Measurements from ENCODE around the gene TOP3A. TPM values are rescaled to one million over a fixed set of nuclear protein-coding genes. Genes with fewer than 3 reads are reported as not detected.

TOP3A gene
- total RNA-seq, 1 donor: 33.0 TPM

DNA sequence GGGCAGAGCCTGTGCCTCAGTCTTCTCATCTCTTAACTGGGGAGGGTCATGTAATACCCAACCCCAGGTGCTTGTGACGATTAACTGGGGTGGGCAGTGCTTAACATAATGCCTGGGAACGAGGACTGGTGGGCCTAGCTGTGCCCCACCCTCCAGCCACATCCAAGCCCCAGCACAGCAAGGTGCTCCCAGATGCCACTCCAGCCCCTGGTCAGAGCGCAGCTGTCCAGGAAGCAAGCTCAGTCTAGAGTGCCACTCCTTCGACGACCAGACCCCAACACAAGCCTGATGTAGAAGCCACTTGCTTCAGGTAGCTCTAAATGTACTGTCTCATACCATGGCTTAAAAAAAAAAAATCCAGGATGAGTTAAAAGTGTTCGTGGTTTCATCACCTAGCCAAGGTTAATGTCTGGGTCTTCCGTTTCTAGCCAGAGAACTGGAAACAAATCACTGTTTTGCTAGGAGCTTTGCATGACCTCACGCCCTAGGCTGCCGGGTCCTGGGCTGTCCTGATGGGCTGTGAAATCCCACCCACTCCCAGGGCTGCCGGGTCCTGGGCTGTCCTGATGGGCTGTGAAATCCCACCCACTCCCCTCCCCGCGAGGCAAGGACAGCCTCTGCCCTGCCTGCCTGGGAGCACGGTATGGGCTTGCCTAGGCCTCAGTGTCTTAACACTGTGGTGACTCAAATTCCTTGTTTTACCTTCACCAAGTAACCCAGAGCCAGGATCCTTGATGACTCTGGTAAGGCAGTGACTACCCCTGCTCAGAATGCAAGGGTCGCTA is 46.7 kb downstream of the TOP3A start:
- no peaks in the 10 kb centered on the region for H3K9me3 ChIP-seq (ENCODE audit: low read depth, low read length)
- no peak overlapping the region for H3K4me3 ChIP-seq (ENCODE audit: low read length)
- H3K27me3 ChIP-seq (ENCODE audit: insufficient read depth, low read length): no peaks in the 10 kb centered on the region

DNA sequence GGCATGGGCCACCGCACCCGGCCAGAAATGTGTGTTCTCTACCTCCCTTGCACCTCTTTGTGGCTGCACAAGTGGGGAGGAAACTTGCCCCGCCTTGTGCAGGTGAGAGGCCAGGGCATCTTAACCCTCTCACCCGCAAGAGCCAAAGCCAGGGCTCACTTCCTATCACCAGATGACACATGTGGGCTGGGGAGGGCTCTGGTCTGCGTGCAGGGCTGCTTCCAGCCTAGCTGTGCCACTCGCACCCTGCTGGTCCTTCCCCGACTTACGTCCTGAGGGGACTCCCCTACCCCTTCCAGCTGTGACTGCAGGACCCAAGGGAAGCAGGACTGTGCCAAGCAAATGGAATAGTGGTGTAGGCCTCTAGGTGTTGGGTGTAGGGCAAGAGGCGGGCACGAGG is 47.4 kb downstream of the TOP3A start:
- no peaks in the 10 kb centered on the region for H3K4me1 ChIP-seq (ENCODE audit: insufficient read depth, low read length)
- H3K27me3 ChIP-seq (ENCODE audit: insufficient read depth, low read length): no peaks in the 10 kb centered on the region
- H3K4me3 ChIP-seq (ENCODE audit: low read length): no peak overlapping the region
- no peaks in the 10 kb centered on the region for H3K9me3 ChIP-seq (ENCODE audit: low read depth, low read length)

More for the DNA sequence above, 46.7 kb downstream of the TOP3A start:
- no peaks in the 10 kb centered on the region for H3K4me1 ChIP-seq (ENCODE audit: insufficient read depth, low read length)

DNA sequence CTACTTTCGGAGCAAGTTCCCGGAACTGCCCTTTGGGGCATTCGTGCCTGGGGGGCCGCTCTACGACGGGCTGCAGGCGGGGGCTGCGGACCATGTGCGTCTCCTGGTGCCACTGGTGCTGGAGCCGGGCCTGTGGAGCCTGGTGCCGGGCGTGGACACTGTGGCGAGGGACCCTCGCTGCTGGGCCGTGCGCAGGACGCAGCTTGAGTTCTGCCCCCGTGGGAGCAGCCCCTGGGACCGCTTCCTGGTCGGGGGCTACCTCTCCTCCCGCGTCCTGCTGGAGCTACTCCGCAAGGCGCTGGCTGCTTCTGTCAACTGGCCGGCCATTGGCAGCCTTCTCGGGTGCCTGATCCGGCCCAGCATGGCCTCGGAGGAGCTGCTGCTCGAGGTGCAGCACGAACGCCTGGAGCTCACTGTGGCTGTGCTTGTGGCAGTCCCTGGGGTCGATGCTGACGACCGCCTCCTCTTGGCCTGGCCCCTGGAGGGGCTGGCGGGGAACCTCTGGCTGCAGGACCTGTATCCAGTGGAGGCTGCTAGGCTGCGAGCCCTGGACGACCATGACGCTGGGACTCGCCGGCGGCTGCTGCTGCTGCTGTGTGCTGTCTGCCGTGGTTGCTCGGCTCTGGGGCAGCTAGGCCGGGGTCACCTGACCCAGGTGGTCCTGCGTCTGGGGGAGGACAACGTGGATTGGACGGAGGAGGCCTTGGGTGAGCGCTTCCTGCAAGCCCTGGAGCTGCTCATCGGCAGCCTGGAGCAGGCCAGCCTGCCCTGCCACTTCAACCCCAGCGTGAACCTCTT is 50.7 kb downstream of the TOP3A start:
- Histone ChIP-seq H3K9me3 (ENCODE audit: low read depth, low read length) (no peaks in the 10 kb centered on the region), H3K4me1 (ENCODE audit: insufficient read depth, low read length) (peaks cover 24% of the 10 kb centered on the region), H3K4me3 (ENCODE audit: low read length) (no peak overlapping the region), H3K27me3 (ENCODE audit: insufficient read depth, low read length) (no peaks in the 10 kb centered on the region)

DNA sequence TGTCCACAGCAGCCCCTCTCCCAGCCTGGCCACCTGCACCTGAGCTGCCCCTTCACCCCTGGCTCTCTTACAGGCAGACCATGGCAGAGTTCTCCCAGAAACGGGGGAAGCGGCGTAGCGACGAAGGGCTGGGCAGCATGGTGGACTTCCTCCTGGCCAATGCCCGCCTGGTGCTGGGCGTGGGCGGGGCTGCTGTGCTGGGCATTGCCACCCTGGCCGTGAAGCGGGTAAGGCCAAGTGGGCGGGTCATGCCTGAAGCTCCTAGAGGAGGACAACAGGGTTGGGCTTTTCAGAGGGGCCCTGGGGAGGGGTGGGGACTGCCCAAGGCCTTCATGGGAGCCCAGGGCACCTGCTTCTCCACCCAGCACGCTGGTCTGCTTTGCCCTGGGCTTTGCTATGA is 52.2 kb downstream of the TOP3A start:
- H3K4me1 ChIP-seq (ENCODE audit: insufficient read depth, low read length): peaks cover 33% of the 10 kb centered on the region
- H3K4me3 ChIP-seq (ENCODE audit: low read length): no peak overlapping the region
- no peaks in the 10 kb centered on the region for H3K9me3 ChIP-seq (ENCODE audit: low read depth, low read length)
- no peaks in the 10 kb centered on the region for H3K27me3 ChIP-seq (ENCODE audit: insufficient read depth, low read length)

DNA sequence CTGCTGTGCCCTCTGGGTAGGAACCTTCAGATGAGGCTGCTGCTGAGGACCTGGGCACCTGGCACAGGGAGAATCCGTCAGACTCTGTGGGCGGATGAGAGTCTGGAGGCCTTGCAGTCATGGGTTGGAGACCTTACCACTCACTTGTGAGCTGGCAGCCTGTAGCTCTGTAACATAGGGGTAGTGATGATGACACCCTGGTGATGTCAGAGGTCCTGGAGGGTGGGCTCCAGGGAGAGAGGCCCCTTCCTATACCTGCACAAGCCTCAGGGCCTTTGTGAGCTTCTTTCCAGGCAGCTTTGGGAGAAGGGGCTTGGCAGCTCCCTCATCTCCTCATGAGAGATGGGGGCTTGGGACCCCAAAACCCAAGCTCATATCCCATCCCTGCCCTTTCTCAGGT is 52.7 kb downstream of the TOP3A start:
- Histone ChIP-seq H3K4me1 (ENCODE audit: insufficient read depth, low read length) (peaks cover 38% of the 10 kb centered on the region), H3K9me3 (ENCODE audit: low read depth, low read length) (no peaks in the 10 kb centered on the region), H3K4me3 (ENCODE audit: low read length) (no peak overlapping the region), H3K27me3 (ENCODE audit: insufficient read depth, low read length) (no peaks in the 10 kb centered on the region)

DNA sequence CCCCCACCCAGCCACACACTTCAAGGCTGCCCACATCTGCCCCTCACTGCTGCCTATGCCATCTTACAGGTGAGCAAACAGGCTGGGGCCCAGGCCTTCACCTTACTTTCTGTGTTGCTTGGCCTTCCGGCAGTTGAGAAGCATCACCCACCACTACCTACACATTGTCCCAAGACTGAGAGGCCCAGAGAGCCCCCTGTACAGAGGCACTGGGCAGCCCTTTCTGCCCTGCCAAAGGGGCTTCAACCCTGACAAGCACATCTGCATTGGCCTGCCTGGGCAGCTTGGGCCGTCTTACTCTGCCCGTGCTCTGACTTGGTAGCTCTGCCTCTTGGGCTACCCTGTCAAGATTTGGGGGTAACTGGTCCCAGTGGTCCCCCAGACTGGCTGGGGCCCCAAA is 53.1 kb downstream of the TOP3A start:
- Histone ChIP-seq H3K27me3 (ENCODE audit: insufficient read depth, low read length) (no peaks in the 10 kb centered on the region), H3K9me3 (ENCODE audit: low read depth, low read length) (no peaks in the 10 kb centered on the region), H3K4me1 (ENCODE audit: insufficient read depth, low read length) (peaks cover 42% of the 10 kb centered on the region), H3K4me3 (ENCODE audit: low read length) (no peak overlapping the region)

DNA sequence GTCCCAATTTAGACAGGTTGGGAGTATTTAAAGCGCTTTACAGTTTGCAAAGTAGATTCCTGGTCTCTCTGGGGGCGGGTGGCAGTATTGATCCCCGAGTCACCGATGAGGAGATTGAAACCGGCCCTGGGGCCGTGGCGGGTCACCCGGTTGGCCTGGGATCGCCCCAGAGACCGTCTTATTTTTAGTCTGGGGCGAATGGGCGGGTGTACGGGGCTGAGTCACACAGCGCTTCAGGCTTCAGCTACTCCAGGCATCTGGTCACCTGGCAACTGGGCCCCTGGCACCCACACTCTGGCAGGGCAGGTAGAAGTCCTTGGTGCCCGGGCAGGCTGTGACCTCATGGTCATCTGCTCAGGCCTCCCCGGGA is 53.7 kb downstream of the TOP3A start:
- Histone ChIP-seq H3K27me3 (ENCODE audit: insufficient read depth, low read length) (no peaks in the 10 kb centered on the region), H3K4me1 (ENCODE audit: insufficient read depth, low read length) (peaks cover 47% of the 10 kb centered on the region), H3K4me3 (ENCODE audit: low read length) (peak overlapping the region; percentile 75), H3K9me3 (ENCODE audit: low read depth, low read length) (no peaks in the 10 kb centered on the region)

DNA sequence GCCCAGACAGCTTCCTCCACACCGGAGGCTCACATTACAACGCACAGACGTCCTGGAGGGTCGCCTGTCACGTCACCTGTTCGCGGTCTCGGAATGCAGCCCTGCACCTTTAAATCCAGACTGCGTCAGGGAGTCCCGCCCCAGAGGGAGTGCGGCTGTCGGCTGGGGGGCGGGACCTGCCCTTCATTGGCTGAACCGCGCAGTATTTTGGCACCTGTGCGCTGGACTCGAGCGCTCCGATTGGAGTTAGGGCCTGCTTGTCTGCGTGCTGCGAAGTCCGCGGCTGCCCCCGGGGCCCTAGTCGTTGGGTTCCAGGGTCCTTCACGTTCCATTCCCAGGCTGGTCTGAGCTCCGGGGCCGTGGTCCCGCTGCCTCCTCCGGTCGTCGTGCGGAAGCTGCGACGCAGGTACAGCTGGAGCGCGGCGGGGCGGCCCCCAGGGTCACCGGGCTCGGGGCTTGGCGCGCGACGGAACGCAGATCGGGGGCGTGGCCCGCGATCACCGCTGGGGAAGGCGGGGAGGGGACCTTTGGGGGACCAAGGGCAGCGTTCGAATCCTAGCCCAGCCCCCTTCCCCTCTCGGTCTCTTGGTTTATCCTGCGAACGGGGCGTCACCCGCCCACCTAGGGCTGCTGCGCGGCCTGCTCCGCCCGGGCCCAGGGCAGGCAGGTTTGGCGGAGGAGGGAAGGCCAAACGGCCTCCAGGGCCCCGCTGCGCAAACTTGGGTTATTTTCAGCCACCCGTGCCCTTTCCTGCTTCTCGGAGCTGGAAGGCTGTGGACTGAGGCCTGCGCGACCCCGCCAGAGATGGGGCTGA is 54.3 kb downstream of the TOP3A start, which contains the start of gene MIEF2:
TSS of gene MIEF2 (plus strand) at position 331 of the 814 bp plus-strand sequence. CDS start 2,059 bp downstream, outside the sequence.
- H3K9me3 ChIP-seq (ENCODE audit: low read depth, low read length): no peaks in the 10 kb centered on the region
- H3K27me3 ChIP-seq (ENCODE audit: insufficient read depth, low read length): no peaks in the 10 kb centered on the region
- peak within 1 kb of the TSS; percentile 75 for H3K4me3 ChIP-seq (ENCODE audit: low read length)
- peaks cover 52% of the 10 kb centered on the region for H3K4me1 ChIP-seq (ENCODE audit: insufficient read depth, low read length)

DNA sequence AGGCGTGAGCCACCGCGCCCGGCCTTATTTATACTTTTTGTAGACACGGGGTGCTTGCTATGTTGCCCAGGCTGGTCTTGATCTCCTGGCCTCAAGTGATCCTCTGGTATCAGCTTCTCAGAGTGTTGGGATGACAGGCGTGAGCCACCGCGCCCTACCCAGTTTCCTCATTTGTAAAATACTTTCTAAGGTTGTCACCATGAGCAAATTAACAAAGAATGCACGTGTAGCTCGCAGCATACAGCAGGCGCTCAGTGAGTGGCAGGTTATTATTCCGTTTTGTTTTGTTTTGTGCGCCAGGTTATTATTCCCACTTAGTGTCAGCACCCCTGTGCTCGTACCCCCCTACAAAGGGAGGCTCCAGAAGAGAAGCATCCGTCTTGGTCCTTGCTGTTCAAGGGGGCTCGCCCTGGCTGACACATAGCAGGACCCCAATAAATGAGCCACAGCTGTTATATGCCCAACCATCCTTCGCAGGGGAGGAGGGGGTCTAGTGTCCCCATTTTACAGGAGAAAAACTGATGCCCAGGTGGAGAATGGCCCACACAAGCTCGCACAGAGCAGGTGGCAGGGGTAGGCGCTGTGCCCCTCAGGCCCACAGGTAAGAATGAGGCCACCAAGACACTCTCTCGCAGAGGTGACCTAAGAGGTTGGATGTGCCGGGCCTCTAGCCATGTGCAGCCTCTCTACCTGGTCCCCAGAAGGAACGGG is 55.0 kb downstream of the TOP3A start:
- Histone ChIP-seq H3K9me3 (ENCODE audit: low read depth, low read length) (no peaks in the 10 kb centered on the region), H3K4me1 (ENCODE audit: insufficient read depth, low read length) (peaks cover 52% of the 10 kb centered on the region), H3K4me3 (ENCODE audit: low read length) (peak overlapping the region; percentile 75), H3K27me3 (ENCODE audit: insufficient read depth, low read length) (no peaks in the 10 kb centered on the region)

DNA sequence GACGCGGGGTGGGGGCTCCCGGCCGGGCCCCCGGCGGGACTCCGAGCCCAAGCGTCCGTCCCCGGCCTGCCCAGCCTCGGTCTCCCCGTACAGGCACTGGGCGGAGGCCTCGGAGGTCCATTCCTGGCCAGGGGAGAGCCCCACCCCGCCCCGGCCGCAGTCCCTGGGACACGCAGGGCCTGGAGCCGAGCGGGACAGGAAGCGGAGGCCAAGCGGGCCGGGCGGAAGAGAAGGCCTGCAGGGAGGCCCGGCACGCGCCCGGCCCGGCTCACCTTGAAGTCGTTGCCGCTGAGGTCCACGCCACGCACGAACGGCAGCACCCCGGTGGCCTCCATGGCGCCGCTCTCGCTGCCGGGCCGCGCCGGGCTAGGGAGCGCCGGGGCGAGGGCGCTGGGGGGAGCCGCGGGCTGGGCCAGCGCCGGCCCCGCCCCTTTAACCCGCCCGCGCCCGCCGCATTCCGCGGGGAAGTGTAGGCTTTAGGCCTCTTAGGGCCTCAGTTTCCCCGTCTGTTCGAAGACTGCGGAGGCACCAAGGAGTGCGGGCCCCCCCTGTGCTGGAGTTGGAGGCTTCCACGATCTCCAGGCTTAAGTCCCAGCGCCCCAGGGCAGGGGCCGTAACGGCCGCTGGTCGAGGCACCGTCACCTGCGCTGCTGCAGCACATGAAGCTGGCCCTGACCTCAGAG is 56.3 kb downstream of the TOP3A start, which contains the start of gene FLII:
TSS of gene FLII (minus strand) at position 383 of the 683 bp plus-strand sequence. CDS start at position 335, 48 bp downstream.
- Histone ChIP-seq H3K27me3 (ENCODE audit: insufficient read depth, low read length) (no peaks in the 10 kb centered on the region), H3K4me1 (ENCODE audit: insufficient read depth, low read length) (peaks cover 52% of the 10 kb centered on the region), H3K9me3 (ENCODE audit: low read depth, low read length) (no peaks in the 10 kb centered on the region), H3K4me3 (ENCODE audit: low read length) (peak within 1 kb of the TSS; percentile 87)

DNA sequence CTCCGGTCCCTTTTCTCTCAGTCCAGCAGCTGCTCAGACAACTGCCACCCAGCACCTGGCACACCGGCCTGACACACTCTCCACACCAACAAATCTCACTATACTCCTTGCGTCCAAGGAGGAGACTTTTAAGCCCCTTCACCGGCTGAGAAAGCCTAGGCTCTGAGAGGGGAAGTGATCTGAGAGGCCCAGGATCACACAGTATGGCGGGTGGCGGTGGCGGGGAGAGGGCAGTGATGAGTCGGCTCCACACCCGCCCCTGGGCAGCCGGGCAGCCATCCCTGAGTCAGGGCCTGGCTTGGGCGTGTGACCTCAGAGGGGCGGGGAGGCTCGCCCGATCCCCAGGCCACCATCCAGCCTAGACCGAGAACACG is 56.8 kb downstream of the TOP3A start:
- H3K27me3 ChIP-seq (ENCODE audit: insufficient read depth, low read length): no peaks in the 10 kb centered on the region
- H3K4me1 ChIP-seq (ENCODE audit: insufficient read depth, low read length): peaks cover 52% of the 10 kb centered on the region
- no peaks in the 10 kb centered on the region for H3K9me3 ChIP-seq (ENCODE audit: low read depth, low read length)
- H3K4me3 ChIP-seq (ENCODE audit: low read length): peak overlapping the region; percentile 87

DNA sequence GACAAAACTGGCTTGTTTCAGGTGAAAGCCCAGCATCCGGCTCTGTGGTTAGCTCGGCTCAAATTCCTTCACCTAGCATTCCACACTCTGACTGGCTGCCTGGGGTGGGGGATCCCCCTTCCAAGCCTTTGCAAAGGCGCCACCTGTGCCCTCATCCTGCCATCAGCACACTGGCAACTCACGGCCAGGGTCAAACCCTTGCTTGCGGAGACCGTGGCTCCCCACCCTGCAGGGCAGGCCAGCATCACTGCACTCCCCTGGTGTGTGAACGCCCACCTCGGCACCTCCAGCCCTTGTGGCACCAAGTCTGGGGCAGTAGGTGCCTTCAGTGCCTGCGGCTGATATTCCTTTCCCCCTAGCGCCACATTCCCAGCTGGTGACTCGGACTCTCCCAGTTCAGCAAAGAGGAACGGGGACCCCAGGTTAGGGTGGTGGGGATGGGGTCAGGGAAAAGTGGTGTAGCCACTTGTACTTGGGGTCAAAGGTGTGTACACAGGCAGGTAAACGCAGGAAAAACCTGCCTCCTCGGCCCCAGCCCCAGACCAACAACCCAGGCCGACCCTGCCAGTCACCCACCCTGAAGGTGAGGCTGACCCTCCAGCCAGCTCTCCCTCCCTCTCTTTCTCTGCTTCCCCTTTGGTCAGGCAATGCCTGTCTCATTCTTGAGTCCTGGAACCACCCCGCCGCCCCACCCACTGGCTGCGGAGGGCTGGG is 57.4 kb downstream of the TOP3A start:
- Histone ChIP-seq H3K4me1 (ENCODE audit: insufficient read depth, low read length) (peaks cover 52% of the 10 kb centered on the region), H3K4me3 (ENCODE audit: low read length) (peak overlapping the region; percentile 87), H3K27me3 (ENCODE audit: insufficient read depth, low read length) (no peaks in the 10 kb centered on the region), H3K9me3 (ENCODE audit: low read depth, low read length) (no peaks in the 10 kb centered on the region)

DNA sequence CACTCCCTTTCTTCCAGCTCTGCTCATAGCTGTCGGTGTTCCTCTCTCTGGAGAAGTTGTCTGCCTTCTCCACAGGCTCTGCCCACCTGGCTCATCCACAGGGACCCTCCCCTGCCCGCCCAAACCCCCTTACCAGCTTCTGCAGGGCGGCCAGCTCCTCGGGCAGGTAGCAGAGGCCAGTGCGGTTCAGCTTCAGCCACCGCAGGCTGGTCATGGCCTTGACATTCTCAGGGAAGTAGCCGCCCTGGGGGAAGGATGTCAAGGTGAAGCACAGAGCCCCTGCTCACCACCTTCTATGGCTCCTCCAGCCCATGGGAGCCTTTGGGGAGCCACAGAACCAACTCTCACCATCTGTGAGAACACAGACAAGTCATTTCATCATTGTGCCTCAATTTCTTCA is 58.0 kb downstream of the TOP3A start:
- H3K4me3 ChIP-seq (ENCODE audit: low read length): no peak overlapping the region
- no peaks in the 10 kb centered on the region for H3K27me3 ChIP-seq (ENCODE audit: insufficient read depth, low read length)
- no peaks in the 10 kb centered on the region for H3K9me3 ChIP-seq (ENCODE audit: low read depth, low read length)
- peaks cover 48% of the 10 kb centered on the region for H3K4me1 ChIP-seq (ENCODE audit: insufficient read depth, low read length)
